ENCODE measurements around the gene LRRC53.

LRRC53 gene

DNA sequence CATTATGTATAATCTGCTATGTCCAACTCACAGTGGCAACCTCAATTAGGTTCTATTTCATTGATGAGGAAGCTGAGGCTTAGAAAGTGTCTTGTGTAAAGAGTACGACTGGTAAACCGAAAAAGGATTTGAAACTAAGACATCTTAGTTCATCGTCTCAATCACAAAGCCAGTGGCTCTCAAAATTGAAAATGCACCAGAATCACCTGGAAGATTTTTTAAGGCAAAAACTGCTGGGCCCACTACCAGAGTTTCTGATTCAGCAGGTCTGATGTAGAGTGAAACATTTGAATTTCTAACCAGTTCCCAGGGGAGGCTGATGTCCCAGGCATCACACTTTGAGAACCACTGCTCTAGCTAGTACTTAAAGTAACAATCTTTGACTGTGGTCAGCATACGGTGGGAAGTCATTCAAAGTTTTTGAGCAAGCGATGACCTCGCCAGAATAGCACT, 5.2 kb upstream of the LRRC53 start:
- H3K9me3 ChIP-seq (ENCODE audit: control insufficient read depth in 1 of 2, low read length in 2 of 2): no peaks in the 10 kb centered on the region
- H3K27me3 ChIP-seq (ENCODE audit: low read depth, low read length): no peaks in the 10 kb centered on the region
- no peak overlapping the region for H3K4me3 ChIP-seq (ENCODE audit: low read depth in 1 of 2, low read length in 2 of 2)
- H3K27ac ChIP-seq (ENCODE audit: low read length): no peak overlapping the region
- H3K4me1 ChIP-seq (ENCODE audit: control insufficient read depth in 1 of 2, insufficient read depth in 2 of 2, low read length in 2 of 2): no peaks in the 10 kb centered on the region
- H3K36me3 ChIP-seq (ENCODE audit: control insufficient read depth in 1 of 2, insufficient read depth in 2 of 2, low read length in 2 of 2): no peaks in the 10 kb centered on the region

DNA sequence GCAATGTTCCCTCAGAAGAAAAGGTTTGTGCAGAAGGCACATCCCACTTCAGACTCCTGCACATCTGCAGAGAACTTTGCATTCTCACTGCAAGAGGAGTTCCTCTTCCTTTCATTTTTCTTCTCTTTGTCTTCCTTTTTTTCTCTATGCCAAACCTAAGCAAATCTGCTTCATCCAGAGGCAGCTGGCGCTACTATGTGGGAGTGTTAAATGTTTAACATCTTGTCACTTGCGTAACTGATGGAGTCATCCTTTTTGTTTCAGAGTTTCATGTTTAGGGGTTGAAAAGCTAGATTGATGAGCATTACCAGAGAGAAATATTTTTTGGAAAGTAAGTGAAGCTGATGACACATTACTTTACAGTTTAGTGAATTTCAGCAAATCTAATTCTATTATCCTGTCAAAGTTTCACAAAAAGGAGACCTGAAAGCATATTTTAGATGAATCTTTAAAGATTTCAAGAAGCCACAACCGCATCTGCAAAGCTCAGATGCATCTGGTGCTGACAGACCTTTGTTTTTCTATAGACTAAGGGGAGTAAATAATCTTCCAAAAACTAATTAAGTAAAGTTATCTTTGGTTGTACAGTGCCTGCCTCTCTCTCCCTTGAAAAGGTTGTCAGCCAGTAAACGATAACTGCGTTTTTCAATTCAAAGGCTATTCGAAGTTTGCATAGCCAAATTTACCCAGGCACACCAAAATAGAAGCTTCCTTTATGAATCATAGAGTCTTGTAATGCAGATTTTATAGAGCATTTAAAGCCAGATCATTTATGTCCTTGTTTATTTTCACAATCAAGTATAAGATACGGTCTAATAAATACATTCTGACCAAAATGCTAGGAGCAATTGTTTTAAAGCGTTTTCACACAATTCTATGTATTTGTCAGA, 1.2 kb upstream of the LRRC53 start:
- H3K27me3 ChIP-seq (ENCODE audit: low read depth, low read length): no peaks in the 10 kb centered on the region
- no peaks in the 10 kb centered on the region for H3K9me3 ChIP-seq (ENCODE audit: control insufficient read depth in 1 of 2, low read length in 2 of 2)
- H3K4me3 ChIP-seq (ENCODE audit: low read depth in 1 of 2, low read length in 2 of 2): no peak overlapping the region
- no peaks in the 10 kb centered on the region for H3K36me3 ChIP-seq (ENCODE audit: control insufficient read depth in 1 of 2, insufficient read depth in 2 of 2, low read length in 2 of 2)
- H3K27ac ChIP-seq (ENCODE audit: low read length): no peak overlapping the region
- H3K4me1 ChIP-seq (ENCODE audit: control insufficient read depth in 1 of 2, insufficient read depth in 2 of 2, low read length in 2 of 2): no peaks in the 10 kb centered on the region

DNA sequence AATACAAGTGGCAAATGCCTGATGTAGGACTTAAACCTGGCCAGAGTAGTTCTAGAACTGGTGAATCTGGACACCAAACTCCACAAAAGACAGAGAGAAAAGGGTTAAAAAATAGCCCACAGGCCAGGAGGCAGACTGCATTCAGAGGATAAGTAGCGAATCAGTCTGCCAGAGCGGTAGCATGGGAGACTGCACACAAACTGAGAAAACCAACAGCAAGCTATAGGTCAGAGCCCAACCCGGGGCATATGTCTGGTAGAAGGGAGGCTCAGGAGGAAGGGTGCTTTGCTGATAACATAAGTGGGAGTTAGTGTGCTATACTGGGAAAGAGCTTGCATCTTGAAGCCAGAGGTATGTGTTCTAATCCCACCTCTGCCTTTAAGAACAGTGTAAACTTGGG, 4.0 kb downstream of the LRRC53 start:
- H3K36me3 ChIP-seq (ENCODE audit: control insufficient read depth in 1 of 2, insufficient read depth in 2 of 2, low read length in 2 of 2): no peaks in the 10 kb centered on the region
- H3K4me1 ChIP-seq (ENCODE audit: control insufficient read depth in 1 of 2, insufficient read depth in 2 of 2, low read length in 2 of 2): no peaks in the 10 kb centered on the region
- no peak overlapping the region for H3K27ac ChIP-seq (ENCODE audit: low read length)
- no peak overlapping the region for H3K4me3 ChIP-seq (ENCODE audit: low read depth in 1 of 2, low read length in 2 of 2)
- H3K9me3 ChIP-seq (ENCODE audit: control insufficient read depth in 1 of 2, low read length in 2 of 2): no peaks in the 10 kb centered on the region
- no peaks in the 10 kb centered on the region for H3K27me3 ChIP-seq (ENCODE audit: low read depth, low read length)

DNA sequence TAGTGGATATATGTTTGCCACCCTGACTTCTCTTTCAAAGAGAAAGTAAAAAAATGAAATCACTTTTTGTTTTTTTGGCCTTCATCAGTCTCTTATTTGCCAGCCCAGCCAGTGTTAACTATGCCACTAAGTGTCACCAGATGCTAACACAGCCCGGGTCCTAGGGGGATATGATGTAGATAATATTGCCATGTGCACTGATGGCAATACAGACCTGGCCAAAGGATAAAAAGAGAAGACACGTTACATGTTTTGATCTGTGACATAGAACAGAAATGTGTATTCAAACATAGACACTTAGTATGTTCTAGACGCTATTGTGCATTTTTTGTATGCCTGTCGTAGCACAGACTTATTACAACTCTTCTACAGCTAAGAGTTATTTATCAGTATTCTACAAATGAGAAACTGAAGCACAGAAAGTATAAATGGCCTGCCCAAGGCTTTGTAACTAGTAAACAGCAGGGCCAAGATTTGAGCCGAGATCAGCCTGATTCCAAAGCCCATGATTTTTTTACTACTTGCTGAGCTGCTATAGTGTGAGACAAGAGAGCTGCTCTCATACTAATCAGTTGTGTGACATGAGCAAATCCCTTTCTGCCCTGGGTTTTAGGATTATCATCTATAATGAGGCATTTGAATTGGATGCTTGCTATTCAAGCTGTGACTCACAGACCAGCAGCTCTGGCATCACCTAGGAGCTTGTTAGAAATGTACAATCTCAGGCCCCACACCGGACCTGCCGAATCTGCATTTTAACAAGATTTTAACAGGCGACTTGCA, 6.3 kb downstream of the LRRC53 start:
- no peaks in the 10 kb centered on the region for H3K36me3 ChIP-seq (ENCODE audit: control insufficient read depth in 1 of 2, insufficient read depth in 2 of 2, low read length in 2 of 2)
- H3K27ac ChIP-seq (ENCODE audit: low read length): no peak overlapping the region

DNA sequence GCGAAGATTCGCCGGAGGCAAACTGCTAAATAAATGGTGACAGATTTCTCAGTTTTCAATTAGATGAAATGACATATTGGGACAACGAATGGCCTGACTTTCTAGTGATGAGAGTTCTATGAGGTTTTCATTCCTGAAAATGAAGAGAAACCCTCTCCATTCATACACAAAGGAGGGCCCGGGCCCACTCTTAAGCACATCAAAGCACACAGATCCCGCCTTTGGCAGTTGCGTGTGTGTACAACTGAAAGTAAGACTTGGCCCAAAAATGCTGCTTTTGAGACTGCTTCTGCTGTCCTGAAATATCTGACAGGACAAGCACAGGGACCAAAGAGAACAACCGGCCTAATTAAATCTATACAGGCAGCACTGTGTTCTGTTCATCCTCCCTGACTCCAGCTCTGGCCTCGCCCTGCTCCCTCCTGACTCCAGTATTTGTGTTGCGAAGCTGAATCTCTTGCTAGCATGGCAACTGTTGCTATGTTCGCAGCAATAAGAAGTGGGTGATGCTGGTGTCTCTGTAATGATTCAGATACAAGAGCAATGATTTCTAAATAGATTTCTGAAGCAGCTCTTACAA, 7.4 kb downstream of the LRRC53 start:
- H3K4me3 ChIP-seq (ENCODE audit: low read depth in 1 of 2, low read length in 2 of 2): no peak overlapping the region
- H3K27ac ChIP-seq (ENCODE audit: low read length): no peak overlapping the region
- no peaks in the 10 kb centered on the region for H3K27me3 ChIP-seq (ENCODE audit: low read depth, low read length)
- no peaks in the 10 kb centered on the region for H3K9me3 ChIP-seq (ENCODE audit: control insufficient read depth in 1 of 2, low read length in 2 of 2)
- no peaks in the 10 kb centered on the region for H3K4me1 ChIP-seq (ENCODE audit: control insufficient read depth in 1 of 2, insufficient read depth in 2 of 2, low read length in 2 of 2)
- H3K36me3 ChIP-seq (ENCODE audit: control insufficient read depth in 1 of 2, insufficient read depth in 2 of 2, low read length in 2 of 2): no peaks in the 10 kb centered on the region

More for the DNA sequence above, 6.3 kb downstream of the LRRC53 start:
- no peaks in the 10 kb centered on the region for H3K27me3 ChIP-seq (ENCODE audit: low read depth, low read length)
- no peaks in the 10 kb centered on the region for H3K4me1 ChIP-seq (ENCODE audit: control insufficient read depth in 1 of 2, insufficient read depth in 2 of 2, low read length in 2 of 2)
- H3K4me3 ChIP-seq (ENCODE audit: low read depth in 1 of 2, low read length in 2 of 2): no peak overlapping the region
- H3K9me3 ChIP-seq (ENCODE audit: control insufficient read depth in 1 of 2, low read length in 2 of 2): no peaks in the 10 kb centered on the region

DNA sequence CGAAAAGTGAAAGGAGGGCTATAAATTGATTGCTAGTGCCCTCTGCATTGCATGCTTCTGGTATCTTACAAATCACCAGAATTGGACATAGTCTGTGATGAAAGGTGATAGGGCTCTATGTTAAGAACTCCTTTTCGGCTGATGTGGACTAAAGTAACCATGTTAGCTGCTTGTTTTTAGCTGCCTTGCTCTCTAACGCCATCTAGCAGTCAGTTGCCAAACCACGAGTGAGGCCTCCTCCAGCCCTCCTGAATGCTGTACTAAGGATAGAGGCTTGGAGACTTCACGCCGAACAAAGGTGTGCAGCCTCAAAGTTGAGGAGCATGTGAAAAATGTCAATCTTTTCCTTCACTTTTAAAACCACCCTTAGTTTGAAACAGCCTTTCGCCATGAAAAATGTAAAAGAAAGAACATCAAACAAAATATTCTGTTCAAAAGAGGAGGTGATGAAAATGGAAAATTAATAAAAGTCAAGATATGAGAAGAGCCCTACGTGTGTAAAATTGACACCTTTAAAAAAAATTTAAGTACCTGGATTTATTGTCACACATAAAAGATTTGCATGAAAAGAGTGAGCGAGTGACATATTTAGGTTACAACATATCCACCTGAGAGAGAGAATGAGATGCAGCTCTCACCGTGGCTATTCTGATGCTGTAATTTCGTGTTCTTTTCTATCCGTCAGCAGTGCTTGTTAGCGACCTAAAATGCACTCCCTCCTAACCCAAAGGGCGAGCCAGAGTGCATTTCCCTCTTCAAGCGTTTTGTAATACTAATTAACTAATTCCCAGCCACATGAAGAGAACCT, 8.1 kb downstream of the LRRC53 start:
- Histone ChIP-seq H3K4me3 (ENCODE audit: low read depth in 1 of 2, low read length in 2 of 2) (no peak overlapping the region), H3K4me1 (ENCODE audit: control insufficient read depth in 1 of 2, insufficient read depth in 2 of 2, low read length in 2 of 2) (no peaks in the 10 kb centered on the region), H3K27ac (ENCODE audit: low read length) (no peak overlapping the region), H3K36me3 (ENCODE audit: control insufficient read depth in 1 of 2, insufficient read depth in 2 of 2, low read length in 2 of 2) (no peaks in the 10 kb centered on the region), H3K27me3 (ENCODE audit: low read depth, low read length) (no peaks in the 10 kb centered on the region), H3K9me3 (ENCODE audit: control insufficient read depth in 1 of 2, low read length in 2 of 2) (no peaks in the 10 kb centered on the region)

DNA sequence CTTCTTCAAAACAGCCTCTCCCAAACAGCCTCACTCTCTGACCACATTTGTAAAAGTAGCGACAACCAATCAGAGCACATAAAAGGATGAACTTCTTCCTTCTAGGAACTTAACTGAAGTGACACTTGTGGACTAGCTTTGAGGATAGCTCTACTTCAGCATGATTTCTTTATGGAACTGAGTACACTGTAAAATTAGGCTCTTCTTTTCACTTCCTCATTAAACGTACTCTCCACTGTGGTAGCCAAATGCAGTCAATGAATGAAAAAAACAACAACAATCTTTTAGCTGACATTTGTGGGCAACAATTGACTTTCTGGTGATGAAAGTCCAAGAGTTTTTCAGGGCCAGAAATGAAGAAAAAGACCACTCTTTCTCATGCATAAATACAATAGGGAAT, 9.6 kb downstream of the LRRC53 start:
- Histone ChIP-seq H3K27me3 (ENCODE audit: low read depth, low read length) (no peaks in the 10 kb centered on the region), H3K4me1 (ENCODE audit: control insufficient read depth in 1 of 2, insufficient read depth in 2 of 2, low read length in 2 of 2) (no peaks in the 10 kb centered on the region), H3K9me3 (ENCODE audit: control insufficient read depth in 1 of 2, low read length in 2 of 2) (no peaks in the 10 kb centered on the region), H3K36me3 (ENCODE audit: control insufficient read depth in 1 of 2, insufficient read depth in 2 of 2, low read length in 2 of 2) (no peaks in the 10 kb centered on the region), H3K4me3 (ENCODE audit: low read depth in 1 of 2, low read length in 2 of 2) (no peak overlapping the region), H3K27ac (ENCODE audit: low read length) (no peak overlapping the region)

DNA sequence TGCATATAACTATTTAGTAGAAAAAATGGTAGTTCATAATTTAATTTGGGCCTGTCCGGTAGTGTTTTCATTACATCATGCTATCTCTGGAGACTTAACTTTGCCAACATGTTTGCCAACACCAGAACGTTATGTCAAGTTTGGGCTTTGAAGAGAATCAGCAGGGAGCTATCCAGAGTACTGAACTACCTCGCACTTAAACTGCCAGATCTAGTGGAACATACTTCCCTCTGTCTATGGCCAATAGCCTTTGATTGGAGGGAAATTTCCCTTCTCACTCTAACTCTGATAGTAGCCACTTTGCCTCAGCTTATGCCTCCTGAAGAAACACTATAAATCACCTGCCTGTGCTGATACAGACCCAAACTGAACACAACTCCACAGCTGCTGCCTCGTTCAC, 10.0 kb downstream of the LRRC53 start:
- Histone ChIP-seq H3K36me3 (ENCODE audit: control insufficient read depth in 1 of 2, insufficient read depth in 2 of 2, low read length in 2 of 2) (no peaks in the 10 kb centered on the region), H3K27ac (ENCODE audit: low read length) (no peak overlapping the region), H3K4me1 (ENCODE audit: control insufficient read depth in 1 of 2, insufficient read depth in 2 of 2, low read length in 2 of 2) (no peaks in the 10 kb centered on the region), H3K9me3 (ENCODE audit: control insufficient read depth in 1 of 2, low read length in 2 of 2) (no peaks in the 10 kb centered on the region), H3K27me3 (ENCODE audit: low read depth, low read length) (no peaks in the 10 kb centered on the region), H3K4me3 (ENCODE audit: low read depth in 1 of 2, low read length in 2 of 2) (no peak overlapping the region)

DNA sequence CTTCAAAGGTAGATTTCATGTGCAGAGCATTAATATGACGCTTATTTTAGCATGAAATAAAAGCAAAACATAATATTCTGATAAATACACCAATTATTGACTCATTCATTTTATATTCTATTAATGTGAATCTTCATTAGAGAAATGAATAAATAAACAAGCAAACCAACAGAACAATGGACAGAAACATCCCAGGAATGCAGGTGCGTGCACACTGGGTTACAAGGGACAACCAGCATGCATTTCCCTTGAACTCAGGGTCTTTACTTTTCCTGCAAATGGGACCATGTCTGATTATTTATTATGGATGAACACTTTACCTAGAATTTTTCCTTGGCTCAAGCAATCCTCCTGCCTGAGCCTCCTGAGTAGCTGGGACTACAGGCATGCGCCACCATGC, 13.5 kb downstream of the LRRC53 start:
- H3K27ac ChIP-seq (ENCODE audit: low read length): no peak overlapping the region
- no peaks in the 10 kb centered on the region for H3K36me3 ChIP-seq (ENCODE audit: control insufficient read depth in 1 of 2, insufficient read depth in 2 of 2, low read length in 2 of 2)
- H3K4me3 ChIP-seq (ENCODE audit: low read depth in 1 of 2, low read length in 2 of 2): no peak overlapping the region
- peaks cover 0 to 3% of the 10 kb centered on the region in 2 donors for H3K4me1 ChIP-seq (ENCODE audit: control insufficient read depth in 1 of 2, insufficient read depth in 2 of 2, low read length in 2 of 2)
- no peaks in the 10 kb centered on the region for H3K27me3 ChIP-seq (ENCODE audit: low read depth, low read length)
- no peaks in the 10 kb centered on the region for H3K9me3 ChIP-seq (ENCODE audit: control insufficient read depth in 1 of 2, low read length in 2 of 2)

DNA sequence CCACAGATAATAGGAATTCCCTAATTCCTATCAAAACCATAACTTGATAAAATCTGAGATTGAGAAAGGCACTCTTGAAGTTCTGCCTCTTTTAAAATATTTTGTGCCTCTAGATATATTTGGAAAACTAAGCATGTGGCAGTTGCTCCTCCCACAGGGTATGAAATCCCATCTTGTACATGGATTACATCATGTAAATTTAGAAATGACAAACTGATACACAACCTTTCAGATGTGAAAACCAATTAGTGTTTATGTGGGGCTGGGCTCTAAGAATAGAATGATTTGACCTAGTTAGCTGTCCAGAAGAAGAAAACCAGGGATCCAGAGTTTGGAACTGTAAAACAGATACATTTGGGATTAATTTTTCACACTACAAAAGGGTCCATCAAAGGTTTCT, 15.7 kb downstream of the LRRC53 start:
- Histone ChIP-seq H3K4me1 (ENCODE audit: control insufficient read depth in 1 of 2, insufficient read depth in 2 of 2, low read length in 2 of 2) (peaks cover 0 to 3% of the 10 kb centered on the region in 2 donors), H3K27ac (ENCODE audit: low read length) (no peak overlapping the region), H3K27me3 (ENCODE audit: low read depth, low read length) (no peaks in the 10 kb centered on the region), H3K9me3 (ENCODE audit: control insufficient read depth in 1 of 2, low read length in 2 of 2) (no peaks in the 10 kb centered on the region), H3K36me3 (ENCODE audit: control insufficient read depth in 1 of 2, insufficient read depth in 2 of 2, low read length in 2 of 2) (no peaks in the 10 kb centered on the region), H3K4me3 (ENCODE audit: low read depth in 1 of 2, low read length in 2 of 2) (no peak overlapping the region)

DNA sequence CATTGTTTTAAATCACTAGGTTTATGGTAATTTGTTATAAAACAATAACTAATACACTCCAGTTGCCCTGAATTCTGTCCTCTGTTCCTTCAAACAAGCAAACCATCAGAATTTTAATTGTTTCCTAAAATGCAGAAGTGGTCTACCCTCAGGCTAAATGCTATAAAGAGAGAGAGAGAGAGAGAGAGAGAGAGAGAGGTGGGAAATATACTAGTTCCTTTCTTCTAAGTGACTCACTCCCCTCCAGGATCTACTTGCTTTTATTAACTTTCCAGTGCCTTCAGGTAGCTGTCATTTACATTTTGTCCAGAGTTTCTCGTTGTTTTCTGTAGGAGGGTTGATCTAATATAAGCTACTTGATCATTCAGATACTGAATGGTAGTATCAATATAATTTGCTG, 26.4 kb downstream of the LRRC53 start:
- no peak overlapping the region for H3K27ac ChIP-seq (ENCODE audit: low read length)
- no peaks in the 10 kb centered on the region for H3K9me3 ChIP-seq (ENCODE audit: control insufficient read depth in 1 of 2, low read length in 2 of 2)
- H3K36me3 ChIP-seq (ENCODE audit: control insufficient read depth in 1 of 2, insufficient read depth in 2 of 2, low read length in 2 of 2): no peaks in the 10 kb centered on the region
- H3K4me3 ChIP-seq (ENCODE audit: low read depth in 1 of 2, low read length in 2 of 2): no peak overlapping the region
- no peaks in the 10 kb centered on the region for H3K4me1 ChIP-seq (ENCODE audit: control insufficient read depth in 1 of 2, insufficient read depth in 2 of 2, low read length in 2 of 2)
- no peaks in the 10 kb centered on the region for H3K27me3 ChIP-seq (ENCODE audit: low read depth, low read length)
